ENCODE measurements around the gene CARD11.

CARD11 gene

DNA sequence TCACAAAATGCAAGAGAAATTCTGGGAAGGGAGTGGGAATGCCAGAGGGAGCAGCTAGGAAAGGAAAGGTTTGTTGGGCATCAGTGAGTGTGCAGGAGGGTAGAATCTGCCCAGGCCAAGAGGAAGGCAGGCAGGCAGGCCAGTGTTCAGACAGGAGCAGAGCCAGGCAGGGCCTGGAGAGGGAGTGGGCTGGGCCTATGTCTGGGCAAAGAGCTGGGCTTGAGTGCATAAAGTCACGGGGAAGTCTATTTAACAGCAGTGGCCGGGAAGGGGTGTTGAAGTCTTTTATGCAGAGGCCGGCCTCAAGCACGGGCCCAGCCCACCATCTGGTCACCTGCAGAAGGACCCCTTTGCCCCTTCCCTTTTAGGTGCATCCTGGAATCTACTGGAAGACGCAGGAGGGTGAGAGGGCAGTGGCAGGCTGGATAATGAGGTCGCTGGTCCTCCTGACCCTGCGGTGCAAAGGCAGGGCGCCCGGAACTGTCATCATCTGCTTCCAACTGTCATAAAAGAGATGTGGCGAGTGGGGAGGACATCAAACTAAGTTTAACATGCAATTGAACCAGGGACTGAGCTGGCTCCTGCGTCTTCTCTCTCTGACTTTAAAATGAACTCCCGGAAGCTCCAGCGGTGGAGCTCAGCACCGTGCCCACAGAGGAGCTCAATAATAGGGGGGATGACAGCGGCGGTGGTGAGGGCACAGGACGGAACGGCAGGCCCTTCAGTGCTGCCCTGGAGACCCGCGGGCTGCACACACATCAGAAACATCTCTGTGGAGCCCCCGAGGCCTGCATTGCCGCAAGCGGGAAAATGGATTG, 29.5 kb downstream of the CARD11 start:
- no peak for DNase-seq

DNA sequence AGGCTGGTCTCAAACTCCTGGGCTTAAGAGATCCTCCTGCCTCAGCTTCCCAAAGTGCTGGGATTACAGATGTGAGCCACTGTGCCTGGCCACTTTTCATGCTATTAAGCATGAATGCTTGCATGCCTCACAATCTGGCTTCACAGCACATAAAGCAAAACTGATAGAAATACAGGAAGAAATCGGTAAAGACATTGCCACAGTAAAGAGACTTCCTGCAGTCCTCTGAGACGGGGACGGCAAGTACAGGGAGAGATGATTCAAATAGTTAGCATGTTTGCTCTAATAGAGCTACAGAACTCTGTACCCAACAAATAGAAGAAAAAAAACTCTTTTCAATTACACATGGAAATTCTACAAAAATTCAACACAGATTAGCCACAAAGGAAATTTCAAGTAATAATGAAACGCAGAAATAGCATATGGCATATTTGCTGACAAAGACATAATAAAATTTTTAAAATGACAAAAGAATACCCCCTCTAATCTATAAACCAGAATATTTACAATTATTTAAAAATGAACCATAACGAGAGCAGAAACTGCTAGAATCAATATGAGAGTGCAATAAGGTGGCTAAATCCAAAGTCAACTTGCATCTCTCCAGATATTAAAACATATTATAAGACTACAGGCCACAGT, 32.3 kb downstream of the CARD11 start:
- no peak for DNase-seq

DNA sequence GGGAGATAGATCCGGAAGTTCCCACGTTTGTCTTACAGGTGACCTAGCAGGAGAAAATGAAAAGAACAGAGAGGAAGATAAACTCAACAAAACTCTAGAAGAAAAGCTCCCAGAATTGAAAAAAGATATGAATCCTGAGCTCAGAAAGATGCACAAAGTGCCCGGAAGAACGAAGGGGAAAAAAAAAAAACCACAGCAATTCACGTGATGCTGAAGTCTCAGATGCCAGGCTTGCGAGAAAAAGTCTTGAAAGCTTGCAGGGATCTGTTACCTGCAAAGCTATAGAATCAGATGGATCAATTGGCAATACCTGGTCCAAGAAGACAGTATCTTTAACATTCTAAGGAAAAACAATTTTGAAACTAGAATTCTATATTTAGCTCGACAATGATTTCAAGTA, 33.5 kb downstream of the CARD11 start:
- no peak for DNase-seq

DNA sequence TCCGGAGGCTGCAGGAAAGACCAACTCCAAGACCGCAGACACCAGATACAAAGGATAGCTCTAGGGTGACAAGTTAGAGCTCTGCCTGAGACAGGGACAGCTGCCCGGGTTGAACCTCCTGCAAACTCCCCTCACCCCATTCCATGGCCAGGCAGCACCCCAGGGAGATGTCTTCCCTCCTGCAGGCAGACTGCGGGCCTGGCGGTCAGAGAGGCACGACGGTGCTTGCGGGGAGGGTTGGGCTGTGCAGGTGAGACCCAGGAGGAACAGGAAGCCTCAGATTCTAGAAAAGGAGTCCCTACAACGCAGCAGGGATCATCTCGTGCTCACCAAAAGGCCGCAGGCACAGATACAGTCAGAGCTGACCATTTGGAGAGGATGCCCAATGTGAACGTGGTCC, 34.6 kb downstream of the CARD11 start:
- DNase-seq, result no peak

DNA sequence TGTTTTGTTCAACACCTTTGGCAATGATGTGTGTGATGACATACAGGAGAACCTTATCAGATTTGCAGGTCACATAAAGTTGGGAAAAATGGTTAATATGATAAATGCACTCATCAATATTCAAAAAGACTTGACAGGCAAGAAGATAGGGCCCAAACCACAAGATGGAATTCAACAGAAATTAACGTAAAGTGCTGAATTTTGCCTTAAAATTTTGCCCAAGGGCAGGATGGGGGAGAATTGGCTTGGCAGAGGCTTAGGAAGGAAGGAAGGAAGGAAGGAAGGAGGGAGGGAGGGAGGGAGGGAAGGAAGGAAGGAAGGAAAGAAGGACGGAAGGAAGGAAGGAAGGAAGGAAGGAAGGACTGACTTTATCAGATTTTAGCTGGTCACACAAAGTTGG, 35.3 kb downstream of the CARD11 start:
- no peak for DNase-seq

DNA sequence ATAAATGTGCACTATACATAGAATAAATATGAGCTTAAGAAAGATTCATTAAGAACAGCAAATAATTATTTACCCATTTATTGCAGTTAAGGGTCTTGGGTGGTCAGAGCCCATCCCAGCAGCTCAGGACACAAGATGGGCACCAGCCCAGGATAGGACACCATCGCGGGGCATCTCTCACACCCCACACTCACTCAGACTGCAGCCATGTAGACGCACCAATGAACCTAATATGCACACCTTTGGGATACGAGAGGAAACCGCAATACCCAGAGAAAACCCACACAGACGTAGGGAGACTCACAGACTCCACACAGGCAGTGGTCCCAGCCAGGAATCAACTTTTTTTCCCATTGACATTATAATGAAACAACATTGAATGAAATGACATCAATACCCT, 36.0 kb downstream of the CARD11 start:
- DNase-seq, result no peak

DNA sequence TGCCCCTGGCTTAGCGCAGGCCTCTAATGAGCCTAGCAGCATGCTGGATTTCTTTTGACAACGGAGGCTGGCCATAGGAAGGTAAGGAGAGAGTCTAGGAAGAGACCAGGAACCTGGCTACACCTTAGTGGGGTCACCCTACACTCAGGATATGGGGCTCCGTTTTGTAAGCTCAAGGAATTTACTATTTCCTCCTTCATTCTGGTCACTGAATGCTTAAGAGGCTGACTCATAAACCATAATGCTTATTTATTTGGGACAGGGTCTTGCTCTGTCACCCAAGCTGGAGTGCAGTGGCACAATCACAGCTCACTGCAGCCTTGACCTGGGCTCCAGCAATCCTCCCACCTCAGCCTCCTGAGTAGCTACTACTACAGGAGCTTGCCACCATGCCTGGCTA, 38.4 kb downstream of the CARD11 start:
- DNase-seq, result no peak

DNA sequence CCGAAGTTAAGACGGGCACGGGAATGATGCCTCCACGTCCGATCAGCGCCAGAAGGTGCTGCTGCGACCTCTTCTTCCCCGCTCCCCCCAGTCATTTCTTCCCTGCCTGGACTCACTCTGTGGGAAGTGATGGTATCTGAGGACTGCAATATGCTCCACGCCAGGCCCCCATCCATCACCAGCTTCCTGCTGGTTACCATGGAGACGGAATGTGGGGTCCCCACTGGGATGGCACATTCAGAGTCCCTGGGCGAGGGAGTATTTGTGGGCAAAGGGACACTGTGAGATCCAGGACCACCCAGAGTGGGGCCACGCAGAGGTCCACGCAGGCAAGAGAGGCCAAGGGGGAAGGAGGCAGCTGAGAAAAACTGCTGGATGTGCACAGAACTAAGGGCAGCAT, 39.7 kb downstream of the CARD11 start:
- no peak for DNase-seq

DNA sequence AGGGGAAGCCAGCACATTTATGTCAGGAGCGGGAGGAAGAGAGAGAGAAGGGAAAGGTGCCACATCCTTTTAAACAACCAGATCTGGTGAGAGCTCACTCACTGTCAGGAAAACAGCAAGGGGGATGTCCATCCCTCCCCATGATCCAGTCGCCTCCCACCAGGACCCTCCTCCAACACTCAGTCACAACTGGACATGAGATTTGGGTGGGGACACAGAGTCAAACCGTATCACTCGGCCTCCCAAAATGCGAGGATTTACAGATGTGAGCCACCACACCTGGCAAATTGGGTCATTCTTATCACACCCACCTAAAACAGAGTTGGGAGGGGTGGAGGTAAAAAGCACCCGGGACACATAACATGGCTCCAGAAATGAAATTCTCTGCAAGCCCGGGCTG, 41.0 kb downstream of the CARD11 start:
- DNase-seq, result no peak

DNA sequence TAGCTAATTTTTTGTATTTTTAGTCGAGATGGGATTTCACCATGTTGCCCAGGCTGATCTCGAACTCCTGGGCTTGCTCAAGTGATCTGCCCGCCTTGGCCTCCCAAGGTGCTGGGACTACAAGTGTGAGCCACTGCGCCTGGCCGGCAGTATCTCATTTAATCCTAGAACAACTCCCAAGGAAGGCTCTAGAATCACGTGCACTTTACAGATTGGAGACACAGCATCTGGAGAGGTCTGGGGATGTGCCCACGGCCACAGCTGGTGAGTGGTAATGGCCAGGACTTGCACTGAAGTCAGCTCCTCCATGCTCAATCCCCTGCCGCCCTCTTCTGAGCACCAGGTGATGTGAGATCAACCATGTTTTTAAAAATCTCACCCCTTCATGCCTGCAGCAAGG, 43.1 kb downstream of the CARD11 start:
- DNase-seq, result no peak

DNA sequence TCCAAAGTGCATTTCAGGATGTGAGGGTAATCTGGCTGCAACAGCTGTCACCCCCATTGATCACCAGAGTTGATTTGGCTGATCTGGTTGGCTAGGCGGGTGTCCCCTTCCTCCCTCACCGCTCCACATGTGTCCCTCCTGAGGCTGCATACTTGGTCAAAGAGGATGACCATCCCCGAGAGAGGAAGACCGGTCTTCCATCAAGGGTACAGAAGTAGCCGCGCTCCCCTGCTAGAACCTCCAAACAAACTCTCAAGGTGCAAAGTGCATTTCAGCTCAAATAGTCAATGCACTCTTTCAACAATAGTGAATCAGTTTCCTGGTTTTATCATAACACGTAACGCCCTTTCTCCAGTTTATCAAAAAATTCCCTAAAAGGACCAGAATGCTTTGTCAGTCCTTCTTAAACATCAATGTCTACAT, 44.6 kb downstream of the CARD11 start:
- DNase-seq, result no peak

DNA sequence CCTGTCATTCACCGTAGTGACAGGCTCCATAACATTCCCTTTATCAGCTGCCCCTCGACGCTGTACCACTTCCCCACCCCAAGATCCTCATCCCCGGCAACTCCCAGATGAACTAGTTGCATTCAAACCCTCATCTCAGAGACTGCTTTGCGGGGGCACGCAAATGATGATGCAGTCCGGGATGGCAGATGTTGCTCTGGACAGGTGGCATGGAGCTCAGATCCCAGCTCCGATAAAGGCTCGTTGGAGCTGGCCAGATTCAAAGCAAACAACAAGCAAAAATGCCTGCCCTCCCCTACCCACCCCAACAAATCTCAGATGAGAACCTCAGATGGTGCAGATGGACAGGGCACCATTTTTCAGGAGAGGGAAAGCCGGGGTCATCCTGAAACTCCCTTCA, 46.7 kb downstream of the CARD11 start:
- DNase-seq, result no peak

DNA sequence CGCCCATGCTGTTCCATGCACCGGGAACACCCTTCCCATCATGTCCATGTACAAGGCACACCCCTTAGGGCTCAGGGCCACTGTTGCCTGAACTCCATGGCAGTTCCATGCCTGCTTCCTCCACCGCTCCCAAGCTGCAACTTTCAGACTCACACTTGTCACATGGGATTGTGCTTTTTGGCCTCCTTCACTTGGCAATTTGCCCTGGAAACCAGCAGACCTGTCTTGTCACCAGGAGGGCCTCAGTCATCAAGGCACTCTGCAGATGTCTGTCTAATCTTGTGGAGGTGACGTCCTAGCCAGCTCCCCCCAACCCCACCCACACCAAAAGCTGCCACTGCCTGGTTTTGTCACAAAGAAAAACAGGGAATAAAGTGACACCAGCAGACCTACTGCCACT, 47.5 kb downstream of the CARD11 start:
- no peak for DNase-seq

DNA sequence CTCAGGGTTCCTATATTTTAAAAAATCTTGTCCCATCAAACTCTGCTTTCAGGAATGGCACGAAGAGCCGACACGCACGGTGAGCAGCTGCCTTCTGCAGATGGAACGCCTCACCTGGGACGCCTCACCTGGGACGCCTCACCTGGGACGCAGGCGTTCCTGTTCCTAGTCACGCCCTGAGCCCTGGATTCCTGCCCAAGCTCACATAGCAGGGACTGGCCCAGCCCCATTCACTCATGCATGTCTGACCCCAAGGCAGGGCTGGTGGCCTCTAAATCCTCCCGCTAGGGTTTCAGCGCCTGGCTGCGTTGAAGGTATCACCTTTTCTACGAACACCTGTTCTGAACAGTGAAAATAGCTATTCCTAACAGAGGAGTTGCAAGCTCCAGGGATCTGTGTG, 49.8 kb downstream of the CARD11 start:
- DNase-seq, result no peak

DNA sequence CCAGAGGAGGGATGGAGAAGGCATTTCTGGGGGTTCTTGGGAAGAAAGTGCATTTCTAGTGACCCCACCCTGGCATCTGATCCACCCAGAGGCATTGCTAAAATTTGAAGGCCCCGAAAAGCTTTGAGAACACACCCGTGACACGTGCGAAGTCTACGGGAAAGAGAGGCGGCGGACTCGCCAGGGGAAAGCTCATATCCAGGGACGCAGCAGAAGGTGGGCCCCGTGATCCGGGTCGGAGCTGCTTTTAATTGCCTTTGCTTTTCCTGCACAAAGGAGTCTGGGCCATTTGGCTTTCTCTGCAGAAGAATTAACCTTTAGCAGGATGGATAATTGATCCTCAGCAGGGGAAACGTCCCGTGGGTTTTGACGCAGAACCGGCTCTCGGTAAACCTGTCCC, 50.3 kb downstream of the CARD11 start:
- DNase-seq, result no peak

DNA sequence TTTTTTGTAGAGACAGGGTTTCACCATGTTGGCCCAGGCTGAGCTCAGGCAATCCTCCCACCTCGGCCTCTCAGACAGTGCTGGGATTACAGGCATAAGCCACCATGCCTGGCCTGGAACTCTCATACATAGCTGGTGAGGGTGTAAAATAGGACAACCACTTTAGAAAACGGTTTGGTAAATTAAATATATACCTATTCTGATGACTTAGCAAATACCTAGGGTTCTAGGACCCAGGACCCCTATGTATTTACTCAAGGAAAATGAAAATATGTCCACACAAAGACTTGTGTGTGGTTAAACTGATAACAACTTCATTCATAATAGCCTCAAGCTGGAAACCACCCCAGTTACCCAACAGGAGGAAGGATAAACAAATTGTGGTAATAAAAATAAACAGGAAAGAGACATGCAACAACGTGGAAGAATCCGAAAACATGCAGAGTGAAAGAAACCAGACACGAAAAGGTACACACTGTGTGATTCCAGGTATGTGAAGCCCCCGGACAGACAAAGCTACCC, 52.7 kb downstream of the CARD11 start:
- DNase-seq, result no peak

DNA sequence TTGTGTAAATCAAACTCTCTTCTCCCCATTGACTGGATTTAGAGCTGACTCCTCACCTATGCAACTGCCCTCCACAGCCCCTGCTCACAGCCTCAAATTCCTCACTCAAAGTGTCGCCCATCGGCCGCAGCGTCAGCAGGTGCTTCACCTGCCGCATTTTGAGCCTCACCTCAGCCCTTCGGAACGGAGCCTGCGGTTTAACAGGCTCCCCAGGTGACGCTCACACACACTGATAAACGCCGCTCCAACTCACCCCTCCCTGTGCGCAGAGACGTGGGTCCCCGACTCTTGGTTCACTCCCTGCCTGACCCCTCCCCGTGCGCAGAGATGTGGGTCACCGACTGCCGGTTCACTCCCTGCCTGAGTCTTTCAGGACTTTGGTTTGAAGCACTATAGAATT, 57.1 kb downstream of the CARD11 start:
- DNase-seq, result no peak

DNA sequence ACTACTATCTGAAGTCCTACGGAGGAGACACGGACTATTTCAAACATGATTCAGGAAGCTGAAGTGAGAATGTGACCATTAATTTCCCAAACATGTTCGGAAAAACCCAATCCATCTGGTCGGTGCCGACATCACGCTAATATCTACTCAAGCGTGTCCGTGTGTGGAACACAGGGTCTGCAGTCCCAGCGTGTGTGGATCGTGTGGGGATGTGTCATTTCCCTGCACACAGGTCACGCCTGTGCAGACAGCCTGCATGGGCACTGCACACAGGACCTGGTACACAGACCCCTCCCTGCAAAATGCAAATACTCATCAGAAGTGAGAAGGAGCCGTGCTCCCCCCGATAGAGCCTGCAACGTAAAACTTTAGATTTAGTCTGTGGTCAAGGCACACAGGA, 57.8 kb downstream of the CARD11 start:
- DNase-seq, result no peak

DNA sequence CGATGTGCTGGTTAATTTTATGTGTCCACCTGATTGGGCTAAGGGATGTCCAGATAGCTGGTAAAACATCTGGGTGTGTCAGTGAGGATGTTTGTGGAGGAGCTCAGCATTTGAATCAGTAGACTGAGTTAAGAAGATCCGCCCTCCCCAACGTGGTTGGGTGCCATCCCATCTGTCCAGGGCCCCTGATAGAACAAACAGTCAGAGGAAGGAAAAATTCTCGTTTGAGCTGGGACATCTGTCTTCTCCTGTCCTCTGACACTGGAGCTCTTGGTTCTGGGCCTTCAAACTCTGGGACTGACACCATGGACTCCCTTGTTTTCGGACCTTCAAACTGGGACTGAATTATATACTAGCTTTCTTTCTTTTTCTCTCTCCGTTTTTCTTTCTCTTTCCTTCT, 59.6 kb downstream of the CARD11 start:
- DNase-seq, result no peak

DNA sequence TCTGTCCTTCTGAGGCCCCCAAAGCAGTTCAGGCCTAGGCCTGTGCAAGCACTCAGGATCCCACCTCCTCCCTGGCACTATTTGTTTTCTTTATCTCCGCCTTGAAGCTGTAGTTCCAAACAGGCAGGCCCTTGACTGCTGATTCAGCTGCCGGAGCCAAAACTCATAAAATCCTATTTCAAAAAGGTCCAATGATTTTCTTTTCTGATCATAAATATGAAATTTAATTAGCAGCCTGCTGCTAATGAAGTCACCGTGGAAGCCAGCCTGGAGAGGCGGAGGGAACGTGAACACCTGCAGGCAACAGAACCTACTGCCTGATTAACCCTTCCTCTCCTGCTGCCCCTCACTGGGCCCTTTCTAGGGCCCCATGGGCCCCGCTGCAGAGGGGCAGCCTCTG, 60.1 kb downstream of the CARD11 start:
- no peak for DNase-seq

DNA sequence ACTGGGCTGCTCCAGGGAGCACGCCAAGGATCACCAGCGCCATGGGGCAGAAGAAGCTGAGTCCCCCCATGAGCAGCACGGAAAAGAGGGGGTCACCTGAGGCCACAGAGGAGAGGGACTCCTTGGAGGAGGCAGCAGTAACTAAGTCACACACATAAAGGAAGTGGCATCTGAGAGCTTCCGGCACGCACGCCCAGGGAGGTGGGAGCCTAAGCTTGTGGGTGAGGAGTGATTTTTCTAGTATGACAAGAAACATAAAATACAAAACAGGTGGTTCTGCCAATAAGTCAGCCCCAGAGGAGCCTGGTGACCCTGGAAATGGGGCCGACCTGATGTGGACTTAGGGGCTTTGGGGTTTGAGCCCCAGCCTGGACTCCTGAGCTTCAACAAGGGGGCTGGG, 60.8 kb downstream of the CARD11 start:
- no peak for DNase-seq

DNA sequence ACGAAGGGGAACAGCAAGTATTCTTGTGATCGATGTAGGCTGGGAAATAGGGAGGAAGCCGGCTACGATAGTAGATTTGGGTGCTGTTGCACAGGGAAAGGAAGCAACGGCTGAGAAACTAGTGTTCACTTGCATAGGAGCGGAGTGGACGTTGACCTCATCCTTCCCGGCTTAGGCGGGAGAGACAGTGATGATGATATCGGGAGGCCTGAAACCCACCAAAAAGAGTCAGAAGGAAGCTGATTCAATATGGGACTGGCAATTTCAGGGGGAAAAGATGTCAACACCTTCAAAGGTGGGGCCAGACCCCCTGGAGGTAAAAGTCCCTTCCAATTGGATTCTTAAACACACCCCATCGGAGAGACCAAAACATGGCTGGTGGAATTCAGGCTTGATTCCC, 61.3 kb downstream of the CARD11 start:
- no peak for DNase-seq

DNA sequence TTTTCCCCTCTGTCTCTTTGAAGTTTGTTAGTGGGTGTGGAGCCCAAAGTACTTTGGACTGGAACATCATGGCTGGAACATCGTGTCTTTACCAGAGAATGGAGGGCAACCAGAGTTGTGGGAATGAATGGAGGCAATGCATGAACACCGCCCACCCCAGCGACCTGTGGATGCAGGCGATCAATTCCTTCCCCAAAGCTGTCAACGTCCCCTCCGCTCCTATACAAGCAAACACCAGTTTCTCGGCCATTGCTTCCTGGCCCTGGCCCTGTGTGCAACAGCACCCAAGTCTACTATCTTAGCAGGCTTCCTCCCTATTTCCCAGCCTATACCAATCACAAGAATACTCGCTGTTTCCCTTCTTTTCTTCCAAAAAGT, 62.6 kb downstream of the CARD11 start:
- DNase-seq, result no peak

DNA sequence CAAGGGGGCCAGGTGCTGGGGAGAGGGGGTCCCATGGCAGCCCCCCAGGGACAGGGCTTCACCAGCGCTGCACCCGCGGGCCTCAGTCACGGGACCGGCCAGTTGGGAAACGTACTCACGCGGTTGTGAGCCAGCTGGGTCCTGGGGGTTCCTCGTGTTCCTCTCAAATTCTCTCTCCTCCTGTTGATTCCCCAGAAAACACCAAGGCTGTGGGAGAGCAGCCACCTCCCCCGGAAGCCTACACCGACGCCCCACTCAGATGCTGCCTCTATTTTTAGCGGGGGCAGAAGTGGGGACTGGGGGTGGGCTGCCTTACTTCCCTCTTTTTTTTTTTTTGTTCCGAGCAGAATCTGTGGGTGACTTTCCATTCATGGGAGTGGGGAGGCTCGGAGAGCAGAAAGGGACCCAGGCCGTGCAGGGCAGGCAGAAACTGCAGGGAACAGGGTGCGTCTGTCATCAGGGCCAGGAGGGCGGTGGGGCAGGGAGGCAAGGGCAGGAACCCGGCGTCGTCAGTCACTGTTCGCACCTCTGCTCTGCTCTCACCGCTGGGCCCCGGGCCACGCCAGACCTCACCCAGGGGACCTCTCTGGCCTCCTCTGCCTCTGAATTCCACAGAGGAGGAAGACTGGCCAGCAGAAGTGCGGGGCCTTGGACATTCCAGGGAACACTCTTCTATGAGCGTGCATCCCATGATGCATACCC, 63.1 kb downstream of the CARD11 start:
- DNase-seq, result no peak
